Measurements from ENCODE around the gene DOLPP1. TPM values are rescaled to one million over a fixed set of nuclear protein-coding genes. Genes with fewer than 3 reads are reported as not detected.
A peak's percentile ranks its signal among the peaks of the same experiment; 100 is the strongest.

The DOLPP1 gene
- total and polyA plus RNA-seq, 2 of the 13 experiments (the other 11 are each of a cell fraction or from before 2014, with no cell fraction given): 21.0 to 34.1 TPM

GRCh38 chr9:129036241-129036922 lies 44.5 kb upstream of the DOLPP1 start, which contains the start of gene MIGA2 (continued):
- peak; percentile 48; the same call in 1 of the 2 replicates for TF ChIP-seq ZBTB2 (CRISPR knock-in tag; IDR thresholded peaks at IDR 0.05; ENCODE audit: low read depth)
- TF ChIP-seq MXI1 (IDR thresholded peaks at IDR 0.05; ENCODE audit: borderline replicate concordance, low read depth, low read length): peak; percentile 66; the same call in 1 of the 3 replicates
- peak; percentile 60 for TF ChIP-seq ATF1 (CRISPR knock-in tag; IDR thresholded peaks at IDR 0.05)
- no peak for TF ChIP-seq PPARG (CRISPR knock-in tag; conservative IDR thresholded peaks at IDR 0.05)
- no peak for TF ChIP-seq MED13 (CRISPR knock-in tag; IDR thresholded peaks at IDR 0.05)
- TF ChIP-seq PRDM10 (CRISPR knock-in tag; IDR thresholded peaks at IDR 0.05; ENCODE audit: low read depth): peak; percentile 47; the same call in 1 of the 2 replicates
- TF ChIP-seq PHF5A (CRISPR knock-in tag; IDR thresholded peaks at IDR 0.05; ENCODE audit: low read depth, unreplicated experiment): no peak
- TF ChIP-seq SAP130 (CRISPR knock-in tag; IDR thresholded peaks at IDR 0.05; ENCODE audit: low read depth): peak; percentile 92
- TF ChIP-seq SKI (IDR thresholded peaks at IDR 0.05; ENCODE audit: partially characterized antibody): peak; percentile 11
- peak; percentile 74; the same call in 1 of the 2 replicates for TF ChIP-seq GTF2F1 (IDR thresholded peaks at IDR 0.05; ENCODE audit: low read length)
- TF ChIP-seq PHF21A (CRISPR knock-in tag; IDR thresholded peaks at IDR 0.05): peak; percentile 87
- TF ChIP-seq ZNF816 (CRISPR knock-in tag; IDR thresholded peaks at IDR 0.05; ENCODE audit: borderline replicate concordance): no peak
- peak; percentile 49; the same call in 1 of the 2 replicates for TF ChIP-seq GATA4 (IDR thresholded peaks at IDR 0.05; ENCODE audit: borderline replicate concordance, low read depth)
- TF ChIP-seq ZNF10 (CRISPR knock-in tag; IDR thresholded peaks at IDR 0.05; ENCODE audit: borderline replicate concordance, low read depth): no peak
- TF ChIP-seq ZNF501 (CRISPR knock-in tag; IDR thresholded peaks at IDR 0.05): peak; percentile 87
- no peak for TF ChIP-seq U2AF1 (optimal IDR thresholded peaks at IDR 0.05; ENCODE audit: low read depth, low read length)
- TF ChIP-seq, protein P1, sequence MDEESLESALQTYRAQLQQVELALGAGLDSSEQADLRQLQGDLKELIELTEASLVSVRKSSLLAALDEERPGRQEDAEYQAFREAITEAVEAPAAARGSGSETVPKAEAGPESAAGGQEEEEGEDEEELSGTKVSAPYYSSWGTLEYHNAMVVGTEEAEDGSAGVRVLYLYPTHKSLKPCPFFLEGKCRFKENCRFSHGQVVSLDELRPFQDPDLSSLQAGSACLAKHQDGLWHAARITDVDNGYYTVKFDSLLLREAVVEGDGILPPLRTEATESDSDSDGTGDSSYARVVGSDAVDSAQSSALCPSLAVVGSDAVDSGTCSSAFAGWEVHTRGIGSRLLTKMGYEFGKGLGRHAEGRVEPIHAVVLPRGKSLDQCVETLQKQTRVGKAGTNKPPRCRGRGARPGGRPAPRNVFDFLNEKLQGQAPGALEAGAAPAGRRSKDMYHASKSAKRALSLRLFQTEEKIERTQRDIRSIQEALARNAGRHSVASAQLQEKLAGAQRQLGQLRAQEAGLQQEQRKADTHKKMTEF (CRISPR knock-in tag; IDR thresholded peaks at IDR 0.05): peak; percentile 66; the same call in 1 of the 2 replicates
- TF ChIP-seq CENPT (CRISPR knock-in tag; IDR thresholded peaks at IDR 0.05; ENCODE audit: low read depth): no peak
- 0 out of 2 replicates have a peak, but pooled peaks have one; percentile 1 for TF ChIP-seq ARNTL (CRISPR knock-in tag; IDR thresholded peaks at IDR 0.05)
- peak; percentile 73 for TF ChIP-seq ZFX (CRISPR knock-in tag; IDR thresholded peaks at IDR 0.05; ENCODE audit: low read depth)
- TF ChIP-seq ZNF83 (CRISPR knock-in tag; IDR thresholded peaks at IDR 0.05; ENCODE audit: borderline replicate concordance): 0 out of 2 replicates have a peak, but pooled peaks have one; percentile 41
- TF ChIP-seq PTBP1 (IDR thresholded peaks at IDR 0.05; ENCODE audit: low read depth, low read length, poor library complexity, severe bottlenecking): no peak

All from HepG2 (cell line).